ENCODE data around the gene FAM168A.
A peak's percentile ranks its signal among the peaks of the same experiment; 100 is the strongest.

The FAM168A gene

DNA sequence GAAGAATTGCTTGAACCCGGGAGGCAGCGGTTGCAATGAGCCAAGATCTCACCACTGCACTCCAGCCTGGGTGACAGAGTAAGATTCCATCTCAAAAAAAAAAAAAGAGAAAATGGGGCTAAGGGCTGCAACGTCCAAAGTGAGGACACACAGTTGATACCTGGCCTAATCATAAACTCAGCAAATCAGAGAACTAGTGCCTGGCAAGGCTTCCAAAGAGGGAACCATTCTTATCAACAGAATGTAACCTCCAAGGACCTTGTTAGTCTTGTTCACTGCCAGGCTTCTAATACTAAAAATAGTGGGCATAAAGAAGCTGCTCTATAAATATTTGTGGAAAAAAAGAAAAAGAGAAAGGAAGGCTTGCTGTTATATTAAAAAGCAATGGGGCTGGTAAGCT is 42.3 kb downstream of the FAM168A start:
- DNase-seq: no peak

DNA sequence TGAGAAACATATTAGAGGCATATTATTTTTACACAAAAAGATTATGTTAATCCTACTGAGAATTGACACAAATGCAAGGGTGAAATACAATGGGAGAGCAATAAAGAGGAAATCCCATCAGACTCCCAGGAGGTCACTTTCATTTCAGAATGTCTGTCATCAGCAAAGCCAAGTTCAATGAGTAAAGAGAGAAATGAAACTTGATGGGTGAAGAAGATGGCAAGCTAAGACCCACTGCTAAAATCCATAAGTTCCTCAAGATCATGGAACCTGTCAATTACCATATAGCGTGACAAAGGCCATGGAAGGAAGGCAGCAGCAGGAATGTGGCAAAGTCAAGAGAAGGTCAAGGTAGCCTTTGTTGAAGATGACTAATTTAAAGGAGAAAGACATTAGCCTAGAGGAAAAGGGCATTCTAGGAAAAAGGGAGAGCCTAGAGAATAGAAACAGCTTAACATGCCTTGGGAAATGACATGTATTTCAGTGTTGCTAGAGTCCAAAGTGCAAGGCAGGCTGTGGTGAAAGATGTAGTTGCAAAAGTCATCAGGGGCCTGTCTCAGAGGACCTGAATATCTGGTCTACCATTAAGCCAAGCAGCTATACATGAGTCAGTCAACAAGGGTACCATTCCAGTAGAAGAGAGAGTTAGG is 43.1 kb downstream of the FAM168A start:
- peak; percentile 32 to 53 for DNase-seq

GRCh38 chr11:73553266-73553665 is 44.6 kb downstream of the FAM168A start:
- no peak for DNase-seq

DNA sequence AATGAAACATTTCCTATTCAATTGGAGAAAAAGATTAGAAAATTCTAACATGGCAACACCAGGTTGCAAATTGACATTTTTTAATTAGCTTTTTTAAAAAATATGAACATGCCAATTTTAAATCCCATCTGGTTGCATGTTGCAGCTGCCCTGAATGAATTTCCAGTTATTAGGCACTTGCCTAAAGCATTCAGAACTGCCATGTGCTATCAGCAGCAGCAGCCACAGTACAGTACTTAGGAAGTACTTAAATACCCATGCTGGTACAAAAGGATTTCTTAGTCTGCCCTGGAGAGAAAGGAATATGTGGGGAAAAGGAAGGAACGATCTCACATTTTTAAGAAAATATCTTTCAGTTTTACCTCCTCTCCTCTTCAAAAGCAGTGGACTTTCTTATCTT is 46.2 kb downstream of the FAM168A start:
- no peak for DNase-seq

DNA sequence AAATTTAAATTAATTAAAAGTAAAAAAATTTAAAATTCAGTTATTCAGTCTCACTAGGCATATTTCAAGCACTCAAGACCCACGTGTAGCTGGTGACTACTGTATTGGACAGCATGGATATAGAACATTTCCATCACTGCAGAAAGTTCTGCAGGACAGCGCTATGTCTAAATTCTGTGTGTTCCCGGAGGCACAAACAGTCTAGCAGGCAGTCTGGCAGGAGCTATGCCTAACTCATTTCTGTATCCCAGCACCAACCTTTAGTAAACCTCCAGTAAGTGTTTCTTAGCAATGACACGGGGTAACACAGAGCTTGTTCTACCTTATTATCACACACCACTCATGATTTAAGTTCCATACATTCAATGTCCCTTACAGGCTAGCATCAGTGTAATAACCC is 48.5 kb downstream of the FAM168A start:
- DNase-seq: no peak

- DNase-seq: peak in 1 of 2 donors; percentile 55
Observed at GRCh38 chr11:73547706-73548595, 50.0 kb downstream of the FAM168A start.

DNA sequence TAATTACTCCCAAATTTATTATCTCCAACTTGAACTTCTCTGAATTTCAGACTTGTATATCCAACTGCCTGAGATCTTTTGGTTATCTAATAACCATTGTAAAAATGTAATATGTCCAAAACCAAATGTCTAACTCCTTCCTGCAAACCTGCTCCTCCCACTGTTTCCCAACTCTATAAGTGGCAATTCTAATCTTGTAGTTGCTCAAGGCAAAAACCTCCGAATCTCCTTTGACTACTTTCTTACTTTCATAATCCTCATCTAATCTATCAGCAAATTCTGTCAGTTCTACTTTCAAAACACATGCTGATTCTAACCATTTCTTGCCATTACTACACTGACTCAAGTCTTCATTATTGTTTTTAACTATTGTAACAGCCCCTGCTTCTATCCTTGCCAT is 55.7 kb downstream of the FAM168A start:
- DNase-seq: peak in 1 of 2 donors; percentile 56

GRCh38 chr11:73539506-73540084 is 58.3 kb downstream of the FAM168A start:
- DNase-seq: no peak

DNA sequence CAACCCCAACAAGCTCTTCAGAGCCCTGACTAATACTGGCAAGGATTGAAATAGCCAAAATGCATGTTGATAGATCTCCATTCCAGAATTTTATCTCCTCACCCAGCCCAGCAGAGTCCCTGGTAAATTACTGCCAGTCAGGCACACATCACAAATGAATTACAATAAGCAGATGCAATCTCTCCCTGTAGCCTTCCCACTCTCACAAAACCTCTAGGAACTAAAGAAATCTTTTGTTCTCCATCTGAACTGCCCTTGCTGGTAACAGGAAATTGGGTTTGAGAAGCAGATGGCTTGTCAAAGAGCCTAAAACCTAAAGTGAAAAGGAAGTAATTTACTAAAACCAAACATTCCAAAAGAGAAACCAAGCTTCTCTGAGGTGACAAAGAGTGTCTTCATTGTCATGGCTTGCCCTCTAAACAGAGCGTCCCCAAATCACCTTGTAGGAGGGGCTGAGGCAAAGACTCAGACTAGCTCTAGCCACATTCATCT is 59.5 kb downstream of the FAM168A start:
- DNase-seq: peak; percentile 42 to 50

- DNase-seq: peak; percentile 49 to 55
Observed at GRCh38 chr11:73537969-73538368, 59.9 kb downstream of the FAM168A start.

GRCh38 chr11:73536961-73537360 is 61.0 kb downstream of the FAM168A start:
- DNase-seq: peak in 1 of 2 donors; percentile 53

GRCh38 chr11:73532310-73532709 is 65.6 kb downstream of the FAM168A start:
- DNase-seq: no peak

DNA sequence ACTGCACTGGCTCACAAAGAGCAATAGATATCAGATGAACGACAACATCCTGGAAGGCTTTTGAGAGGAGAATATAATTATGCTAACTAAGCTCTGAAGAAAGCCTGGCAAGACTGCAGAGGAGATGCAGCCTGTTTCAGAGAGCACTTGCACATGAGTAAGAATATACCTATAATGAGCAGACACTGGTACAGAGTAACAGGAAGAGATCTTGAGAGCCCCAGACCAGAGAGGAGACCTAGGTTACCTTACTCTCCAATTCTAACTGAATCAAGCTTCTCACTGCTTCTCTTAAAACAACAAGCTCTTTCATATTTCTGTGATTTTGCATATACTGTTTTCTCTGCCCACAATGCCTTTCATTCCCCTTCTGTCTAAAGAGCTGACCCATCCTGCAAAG is 66.5 kb downstream of the FAM168A start:
- DNase-seq: no peak

GRCh38 chr11:73530109-73530508 is 67.8 kb downstream of the FAM168A start:
- DNase-seq: peak in 1 of 2 donors; percentile 26

DNA sequence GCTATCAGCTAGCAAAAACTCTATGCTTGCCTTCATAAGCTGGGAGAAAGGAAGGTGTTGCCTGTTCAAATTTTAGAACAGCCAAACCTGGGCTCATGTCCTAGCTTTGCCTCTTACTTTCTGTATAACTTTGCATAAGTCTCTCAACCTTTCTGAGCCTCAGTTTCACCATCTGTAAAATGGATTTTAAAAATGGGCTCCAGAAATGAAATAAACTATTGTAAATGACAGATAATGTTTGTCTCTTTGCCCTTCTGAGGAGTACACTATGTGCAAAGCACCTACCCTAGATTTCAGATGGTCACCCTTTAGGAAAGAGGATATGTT is 68.7 kb downstream of the FAM168A start:
- no peak for DNase-seq

DNA sequence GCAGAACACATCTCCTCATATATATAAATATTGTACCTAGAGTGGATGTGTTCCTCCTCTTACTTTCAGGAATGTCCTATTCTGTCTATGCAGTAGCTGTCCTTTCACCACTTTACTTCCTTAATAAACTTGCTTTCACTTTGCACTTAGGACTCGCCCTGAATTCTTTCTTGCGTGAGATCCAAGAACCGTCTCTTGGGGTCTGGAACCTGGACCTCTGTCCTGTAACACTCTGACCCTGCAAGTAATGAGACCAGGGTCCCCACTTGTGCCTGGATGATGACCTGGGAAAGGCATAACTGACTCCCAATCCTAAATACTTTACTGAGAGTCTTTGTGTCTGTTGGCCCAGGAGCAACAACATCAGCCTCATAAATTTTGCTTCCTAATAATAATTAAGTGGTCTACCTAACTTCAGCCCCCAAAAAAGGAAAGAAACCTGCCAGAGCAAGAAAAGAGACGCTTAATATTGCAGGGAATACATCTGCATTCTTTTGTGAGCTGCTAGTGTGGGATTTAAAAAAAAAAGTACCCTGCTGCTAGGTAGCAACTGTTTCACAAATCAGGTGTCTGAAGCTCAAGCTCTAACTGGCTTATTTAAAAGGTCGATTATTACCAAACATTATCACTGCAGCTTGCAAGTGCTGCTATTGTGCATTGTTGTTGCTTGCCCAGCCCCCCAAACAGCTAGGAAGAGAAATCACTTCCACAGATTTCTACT is 69.3 kb downstream of the FAM168A start:
- peak; percentile 37 to 56 for DNase-seq

GRCh38 chr11:73528013-73528412 is 69.9 kb downstream of the FAM168A start:
- DNase-seq: no peak

DNA sequence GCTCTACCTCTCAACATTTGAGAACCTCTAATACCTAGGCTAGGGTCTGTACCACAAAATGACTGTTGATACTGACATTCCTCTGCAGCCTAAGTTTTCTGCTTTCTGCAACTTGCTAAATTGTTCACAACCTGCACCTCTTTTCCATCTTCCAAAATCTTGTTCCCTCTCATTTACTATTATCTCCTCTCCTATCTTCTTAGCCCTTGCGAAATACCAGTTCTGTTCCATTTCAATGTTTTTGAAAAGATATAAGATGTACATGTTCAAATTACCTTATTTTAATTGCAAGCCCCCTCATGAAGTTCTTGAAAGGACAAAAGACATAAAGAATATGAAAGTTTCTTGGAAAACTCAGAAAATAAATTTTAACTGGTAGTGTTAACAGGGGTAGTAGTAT is 72.3 kb downstream of the FAM168A start:
- no peak for DNase-seq

GRCh38 chr11:73524774-73525173 is 73.1 kb downstream of the FAM168A start:
- no peak for DNase-seq

GRCh38 chr11:73521621-73522020 is 76.3 kb downstream of the FAM168A start:
- no peak for DNase-seq

DNA sequence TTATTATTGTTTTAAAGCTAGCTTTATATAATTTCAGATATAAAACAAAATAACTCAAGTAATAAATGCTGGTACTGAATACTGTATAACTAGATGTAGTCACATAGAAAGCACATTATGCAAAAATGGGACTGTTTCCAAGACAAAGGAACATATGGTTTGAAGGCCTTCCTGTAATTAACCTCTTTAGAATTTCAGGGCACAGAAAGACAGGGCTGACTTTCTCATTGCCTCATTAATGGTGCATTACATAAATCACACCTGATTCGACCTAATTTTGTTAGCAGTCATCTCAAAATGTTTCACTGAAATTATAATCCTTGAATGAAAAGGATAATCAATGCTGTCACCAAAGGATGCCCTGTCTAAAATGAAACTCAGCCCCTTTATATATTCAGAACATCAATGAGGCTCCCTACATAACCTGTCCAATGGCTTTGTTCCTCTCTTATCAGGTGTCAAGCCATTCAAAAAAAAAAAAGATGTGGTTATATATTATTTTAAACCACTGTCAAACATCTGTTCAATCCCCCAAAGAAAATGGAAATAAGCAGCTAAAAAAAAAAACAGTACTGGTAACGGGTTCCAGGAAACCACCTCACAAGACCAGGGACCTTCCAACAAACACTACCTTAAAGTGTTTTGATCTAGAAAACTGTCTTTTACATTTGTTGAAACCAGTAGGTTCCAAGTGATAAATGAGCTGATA is 77.4 kb downstream of the FAM168A start:
- DNase-seq: no peak

DNA sequence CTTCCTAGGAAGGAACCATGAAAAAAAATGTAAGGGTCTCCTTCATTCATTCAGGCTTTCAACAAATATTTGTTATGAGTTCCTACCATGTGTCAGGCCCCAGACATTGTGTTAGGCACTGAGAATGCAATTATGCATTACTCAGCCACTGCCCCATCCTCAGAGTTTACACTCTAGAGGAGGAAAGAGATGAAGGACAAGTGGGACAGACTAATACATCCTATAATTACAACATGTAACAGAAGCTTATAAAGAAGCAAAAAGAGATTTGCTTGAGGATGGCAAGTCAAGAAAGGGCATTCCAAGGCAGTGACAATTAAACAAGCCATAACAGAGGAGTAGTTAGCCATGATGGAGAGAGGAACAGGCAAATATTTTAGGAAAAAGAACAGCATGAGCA is 78.6 kb downstream of the FAM168A start:
- DNase-seq: no peak
